HepG2 (cell line): ENCODE measurements around the gene USP28. TPM values are rescaled to one million over a fixed set of nuclear protein-coding genes. Genes with fewer than 3 reads are reported as not detected.

Experiments used
- ATAC-seq: fragments of 200-7000 bp; cut with Tn5 transposase; 3 replicates; pipeline ENCODE4 v1.9.1; 2020; ENCODE audit warnings: mild to moderate bottlenecking, moderate library complexity
- BruUV-seq: library from RNA; stranded (reverse); fragments of 400-500 nt; replicated peaks from 2 replicates; lab custom pipeline; 2021; lab: Mats Ljungman, UMichigan
- CTCF ChIA-PET: fragments of 300-600 bp; formaldehyde crosslinking; extraction: SDS; loops from one replicate; lab custom pipeline; 2021; ENCODE audit warnings: low total read pairs, inconsistent platforms, low intra/inter-chr PET ratio; lab: Yijun Ruan, JAX
- POLR2A ChIA-PET: fragments of 350-600 bp; sonication (Branson Sonifier 250); formaldehyde crosslinking; loops from one replicate; lab custom pipeline; 2020; ENCODE audit warnings: antibody characterized with exemption, inconsistent platforms; lab: Yijun Ruan, JAX
- DNase-seq: peaks from one replicate; pipeline ENCODE4 v3.0.0-alpha.2; 2015; ENCODE audit warnings: low spot score
- FAIRE-seq: peaks from 3 replicates; lab custom pipeline; 2011; peaks lifted over from hg19 to GRCh38; lab: Jason Lieb, UNC
- H2AFZ ChIP-seq: one replicate; pipeline ENCODE4 v1.6.1; 2011; ENCODE audit warnings: low read length, inconsistent platforms
- H3K27ac ChIP-seq: fragments of 300-600 bp; 3 replicates; pipeline ENCODE4 v1.8.0; 2011; ENCODE audit warnings: mixed run types, mild to moderate bottlenecking, mixed read lengths, low read length, inconsistent platforms; ENCODE audit not compliant: insufficient read depth; ENCODE audit errors: extremely low read length
- H3K27me3 ChIP-seq, 2 experiments: fragments of 200-600 bp in 1 of 2; 2 replicates in 1 of 2; 3 replicates in 1 of 2; pipeline versions ENCODE4 v1.6.0 to v1.8.0; 2011; ENCODE audit warnings: low read length in 2 of 2, mild to moderate bottlenecking in 2 of 2, moderate library complexity in 2 of 2, inconsistent platforms in 1 of 2; ENCODE audit not compliant: insufficient read depth in 2 of 2, control insufficient read depth in 1 of 2
- H3K36me3 ChIP-seq, 2 experiments: fragments of 200-600 bp in 1 of 2; replicated peaks in 1 of 2; 2 replicates in 1 of 2; 3 replicates in 1 of 2; pipeline versions ENCODE4 v1.5.1 to v1.8.0; 2011; ENCODE audit warnings: low read length in 2 of 2, inconsistent platforms in 1 of 2; ENCODE audit not compliant: insufficient read depth in 2 of 2, control insufficient read depth in 1 of 2
- H3K4me1 ChIP-seq: 2 replicates; pipeline ENCODE4 v1.5.1; 2012; ENCODE audit warnings: low read length, inconsistent platforms; ENCODE audit not compliant: insufficient read depth
- H3K4me2 ChIP-seq: 2 replicates; pipeline ENCODE4 v1.6.0; 2011; ENCODE audit warnings: low read depth, low read length, inconsistent platforms
- H3K4me3 ChIP-seq, 3 experiments: fragments of 200-600 bp in 1 of 3; sonication (generic), shearing (Covaris generic) in 1 of 3; replicated peaks in 1 of 3; 2 replicates each; pipeline ENCODE4 v1.5.1; 2011 to 2016; ENCODE audit warnings: low read length in 3 of 3, inconsistent platforms in 2 of 3, low read depth in 2 of 3, mild to moderate bottlenecking in 2 of 3, control low read depth in 1 of 3, mixed read lengths in 1 of 3; ENCODE audit not compliant: insufficient read depth in 1 of 3
- H3K79me2 ChIP-seq: one replicate; pipeline ENCODE4 v1.6.1; 2011; ENCODE audit warnings: low read length, inconsistent platforms; ENCODE audit not compliant: insufficient read depth
- H3K9ac ChIP-seq: 2 replicates; pipeline ENCODE4 v1.6.0; 2011; ENCODE audit warnings: mild to moderate bottlenecking, low read depth, low read length, inconsistent platforms; ENCODE audit not compliant: insufficient read depth
- H3K9me3 ChIP-seq: 2 replicates; pipeline ENCODE4 v1.5.1; 2012; ENCODE audit warnings: mild to moderate bottlenecking, low read length
- H4K20me1 ChIP-seq: 2 replicates; pipeline ENCODE4 v1.6.0; 2011; ENCODE audit warnings: inconsistent platforms, mild to moderate bottlenecking, low read length, moderate library complexity; ENCODE audit not compliant: insufficient read depth
- AHR ChIP-seq: IDR thresholded peaks from 2 replicates; pipeline ENCODE4 v1.6.1; 2018; ENCODE audit warnings: missing genetic modification reagents, missing compliant biosample characterization
- ARNT ChIP-seq: fragments of 450-650 bp; IDR thresholded peaks from 2 replicates; pipeline ENCODE4 v1.6.1; 2017
- CEBPB ChIP-seq: IDR thresholded peaks from 2 replicates; pipeline ENCODE4 v1.6.1; 2011; ENCODE audit warnings: low read depth, low read length, improper control_type of control experiment, borderline replicate concordance
- IKZF4 ChIP-seq: sonication (generic); formaldehyde crosslinking; IDR thresholded peaks from 2 replicates; pipeline ENCODE4 v1.5.1; 2020; ENCODE audit warnings: borderline replicate concordance, mild to moderate bottlenecking, low read depth, missing genetic modification reagents; ENCODE audit errors: not compliant biosample characterization
- PHF21A ChIP-seq: sonication (generic); formaldehyde crosslinking; IDR thresholded peaks from 2 replicates; pipeline ENCODE4 v1.5.0; 2020; ENCODE audit warnings: mild to moderate bottlenecking, missing genetic modification reagents
- POLR2AphosphoS5 ChIP-seq: IDR thresholded peaks from 2 replicates; pipeline ENCODE4 v1.6.1; 2012; ENCODE audit warnings: low read depth, low read length
- ZFP1 ChIP-seq: IDR thresholded peaks from 2 replicates; pipeline ENCODE4 v1.6.1; 2016
- ZNF17 ChIP-seq: sonication (generic); formaldehyde crosslinking; IDR thresholded peaks from 2 replicates; pipeline ENCODE4 v1.5.0; 2020; ENCODE audit warnings: mild to moderate bottlenecking, missing genetic modification reagents
- ZNF326 ChIP-seq: sonication (generic); formaldehyde crosslinking; IDR thresholded peaks from 2 replicates; pipeline ENCODE4 v1.4.0; 2020; ENCODE audit warnings: missing genetic modification reagents, borderline replicate concordance
- ZNF547 ChIP-seq: sonication (generic); formaldehyde crosslinking; IDR thresholded peaks from 2 replicates; pipeline ENCODE4 v1.5.1; 2020; ENCODE audit warnings: mild to moderate bottlenecking, missing genetic modification reagents
- ZSCAN25 ChIP-seq: sonication (generic); formaldehyde crosslinking; IDR thresholded peaks from 2 replicates; pipeline ENCODE4 v1.8.0; 2022; ENCODE audit warnings: mild to moderate bottlenecking, missing genetic modification reagents
- in situ Hi-C: cut with HindIII; loops from 2 replicates; pipeline ENCODE4 v1.10.0; 2017; ENCODE audit warnings: low pct_unique_long_range_greater_than_20kb; ENCODE audit not compliant: extremely low pct_ligation_motif_present
- intact Hi-C: fragments of 100-400 bp; cut with micrococcal nuclease; formaldehyde crosslinking; loops from one replicate; pipeline ENCODE4 v1.10.0; 2022; ENCODE audit not compliant: unreplicated experiment
- polyA plus RNA-seq, 8 experiments: library from polyadenylated mRNA; depleted of rRNA in 3 of 8; stranded (reverse) in 7 of 8; unstranded in 1 of 8; fragments of >200 nt; fragmentation: Illumina TruSeq in 4 of 8; extraction: Trizol in 4 of 8; gene quantifications; 2 replicates each; pipeline versions ENCODE4 v1.2.1 to v1.2.3, GENCODE V29; 2011 to 2016; ENCODE audit warnings: low read depth in 4 of 8, missing spikeins in 1 of 8, mixed read lengths in 1 of 8; ENCODE audit not compliant: insufficient read depth in 1 of 8
- total RNA-seq, 5 experiments: library from RNA; depleted of rRNA; stranded (reverse); fragments of >200 nt; fragmentation: Illumina TruSeq; extraction: Trizol; gene quantifications; 2 replicates each; pipeline ENCODE4 v1.2.3, GENCODE V29; 2016; ENCODE audit warnings: low read depth in 1 of 5

Gene USP28
- total and polyA plus RNA-seq, 2 of the 13 experiments (the other 11 are each of a cell fraction or from before 2014, with no cell fraction given) = 29.6 to 34.3 TPM

- Histone ChIP-seq H3K36me3 (no peaks in the 10 kb centered on the region; a peak in 1 of 5 replicates), H3K79me2 (peaks cover 25% of the 10 kb centered on the region), H3K4me2 (no peak overlapping the region; the same call in 1 of the 2 replicates), H2AFZ (no peak overlapping the region), H3K27ac (no peak overlapping the region), H3K9me3 (no peaks in the 10 kb centered on the region), H3K9ac (no peak overlapping the region), H3K4me3 (no peak overlapping the region), H3K27me3 (no peaks in the 10 kb centered on the region), H3K4me1 (peaks cover 25% of the 10 kb centered on the region), H4K20me1 (no peaks in the 10 kb centered on the region)
- ATAC-seq = no peak
- ChIA-PET CTCF (no interaction called here), POLR2A (interaction anchor here (2.0 kb wide), 1 partner anchor 15 kb away, joined by 11 read pairs; the partner anchor contains the start of gene USP28)
- no peak for DNase-seq
- BruUV-seq = no TSS peak
- in situ Hi-C loops = no loop called here
- no peak for FAIRE-seq
- TF ChIP-seq ZSCAN25 (CRISPR knock-in tag) (no peak), ZNF547 (CRISPR knock-in tag) (no peak), ZFP1 (CRISPR knock-in tag) (no peak), IKZF4 (no peak), AHR (CRISPR knock-in tag) (no peak), ARNT (no peak), ZNF326 (no peak), CEBPB (no peak), PHF21A (CRISPR knock-in tag) (no peak), ZNF17 (CRISPR knock-in tag) (no peak), POLR2AphosphoS5 (no peak)
- intact Hi-C loops = loop anchor here (5.0 kb wide), 1 partner anchor 302 kb away; no protein-coding TSS in a partner anchor
These were observed 15.7 kb downstream of the USP28 start for GRCh38 chr11:113859665-113860064.
